HG03159 (cell line): Measurements from ENCODE around the gene ZCCHC12.
"Not testable (repeated sequence)": the region's sequence is repeated elsewhere in the genome, so short reads cannot be mapped to it uniquely, and the experiment has no call there.

Experiments used
- ATAC-seq: cut with Tn5 transposase; IDR thresholded peaks from one replicate; pipeline ENCODE4 v1.9.1; 2021; ENCODE audit warnings: mild to moderate bottlenecking, moderate library complexity; ENCODE audit not compliant: unreplicated experiment

Gene ZCCHC12

GRCh38 chrX:118823263-118824172, at the start of gene ZCCHC12:
TSS of gene ZCCHC12 (plus strand) at chrX:118823824. CDS start at chrX:118825245, 1,421 bp downstream.
- no peak for ATAC-seq

GRCh38 chrX:118779581-118779980, 44.0 kb upstream of the ZCCHC12 start:
- no peak for ATAC-seq

GRCh38 chrX:118780509-118780908, 43.1 kb upstream of the ZCCHC12 start:
- no peak for ATAC-seq

GRCh38 chrX:118780911-118781310, 42.7 kb upstream of the ZCCHC12 start:
- no peak for ATAC-seq

- ATAC-seq, result no peak
Observed at GRCh38 chrX:118795528-118796280, 27.9 kb upstream of the ZCCHC12 start.

GRCh38 chrX:118802857-118803256, 20.8 kb upstream of the ZCCHC12 start:
- ATAC-seq, result no peak

- ATAC-seq, result no peak
Observed at GRCh38 chrX:118807151-118808017, 16.2 kb upstream of the ZCCHC12 start.

GRCh38 chrX:118817257-118817656, 6.4 kb upstream of the ZCCHC12 start:
- ATAC-seq, result not testable (repeated sequence)

GRCh38 chrX:118824173-118824730, 628 bp downstream of the ZCCHC12 start:
- ATAC-seq, result no peak

- ATAC-seq, result no peak
Observed at GRCh38 chrX:118825227-118825626, 1.6 kb downstream of the ZCCHC12 start.

- peak; percentile 53 for ATAC-seq
Observed at GRCh38 chrX:118839334-118839958, 15.8 kb downstream of the ZCCHC12 start.

- ATAC-seq, result no peak
Observed at GRCh38 chrX:118847676-118848075, 24.1 kb downstream of the ZCCHC12 start.

GRCh38 chrX:118853596-118853995, 30.0 kb downstream of the ZCCHC12 start:
- no peak for ATAC-seq

- ATAC-seq, result no peak
Observed at GRCh38 chrX:118855681-118856310, 32.2 kb downstream of the ZCCHC12 start.

GRCh38 chrX:118857006-118857405, 33.4 kb downstream of the ZCCHC12 start:
- ATAC-seq, result no peak

- ATAC-seq, result no peak
Observed at GRCh38 chrX:118861338-118861737, 37.7 kb downstream of the ZCCHC12 start.

GRCh38 chrX:118862091-118862490, 38.5 kb downstream of the ZCCHC12 start:
- no peak for ATAC-seq

GRCh38 chrX:118862979-118863378, 39.4 kb downstream of the ZCCHC12 start:
- ATAC-seq, result no peak

GRCh38 chrX:118864063-118864635, 40.5 kb downstream of the ZCCHC12 start:
- no peak for ATAC-seq
